ENCODE measurements around the gene STAM2. TPM values are rescaled to one million over a fixed set of nuclear protein-coding genes. Genes with fewer than 3 reads are reported as not detected.
A peak's percentile ranks its signal among the peaks of the same experiment; 100 is the strongest.
"Not testable (repeated sequence)": the region's sequence is repeated elsewhere in the genome, so short reads cannot be mapped to it uniquely, and the experiment has no call there.

The STAM2 gene
- total and polyA plus RNA-seq, 2 donors: 13.0 to 23.0 TPM

- Histone ChIP-seq H3K4me3 (ENCODE audit: low read length in 2 of 2) (no peak overlapping the region), H3K27me3 (ENCODE audit: control insufficient read depth in 2 of 2, insufficient read depth in 1 of 2, low read length in 1 of 2) (no peaks in the 10 kb centered on the region), H3K4me1 (ENCODE audit: control insufficient read depth in 2 of 2, insufficient read depth in 2 of 2, low read length in 2 of 2) (no peaks in the 10 kb centered on the region), H3K36me3 (ENCODE audit: control insufficient read depth in 2 of 2, insufficient read depth in 2 of 2, low read length in 1 of 2) (peaks cover 0 to 5% of the 10 kb centered on the region in 2 donors), H3K9me3 (ENCODE audit: control insufficient read depth in 2 of 2, insufficient read depth in 1 of 2, low read length in 1 of 2) (no peaks in the 10 kb centered on the region), H3K27ac (ENCODE audit: low read depth in 1 of 2, low read length in 1 of 2) (no peak overlapping the region)
- DNase-seq (ENCODE audit: low read depth in 6 of 9, low spot score in 9 of 9): peak in 1 of 9 donors; percentile 4
- 85% methylated on average over 5 of the region's 5 CpGs for WGBS
Measured at GRCh38 chr2:152134488-152135280, 40.9 kb downstream of the STAM2 start.

GRCh38 chr2:152132306-152132705, 43.3 kb downstream of the STAM2 start:
- Histone ChIP-seq H3K27me3 (ENCODE audit: control insufficient read depth in 2 of 2, insufficient read depth in 1 of 2, low read length in 1 of 2) (no peaks in the 10 kb centered on the region), H3K36me3 (ENCODE audit: control insufficient read depth in 2 of 2, insufficient read depth in 2 of 2, low read length in 1 of 2) (peaks cover 0 to 5% of the 10 kb centered on the region in 2 donors), H3K4me3 (ENCODE audit: low read length in 2 of 2) (no peak overlapping the region), H3K9me3 (ENCODE audit: control insufficient read depth in 2 of 2, insufficient read depth in 1 of 2, low read length in 1 of 2) (no peaks in the 10 kb centered on the region), H3K4me1 (ENCODE audit: control insufficient read depth in 2 of 2, insufficient read depth in 2 of 2, low read length in 2 of 2) (no peaks in the 10 kb centered on the region), H3K27ac (ENCODE audit: low read depth in 1 of 2, low read length in 1 of 2) (no peak overlapping the region)
- WGBS: 98% methylated on average over 1 of the region's 1 CpG
- no peak for DNase-seq (ENCODE audit: low read depth in 6 of 9, low spot score in 9 of 9)

GRCh38 chr2:152127628-152128027, 47.9 kb downstream of the STAM2 start:
- H3K27ac ChIP-seq (ENCODE audit: low read depth in 1 of 2, low read length in 1 of 2): no peak overlapping the region
- H3K4me1 ChIP-seq (ENCODE audit: control insufficient read depth in 2 of 2, insufficient read depth in 2 of 2, low read length in 2 of 2): no peaks in the 10 kb centered on the region
- no peak for DNase-seq (ENCODE audit: low read depth in 6 of 9, low spot score in 9 of 9)
- H3K4me3 ChIP-seq (ENCODE audit: low read length in 2 of 2): no peak overlapping the region
- H3K27me3 ChIP-seq (ENCODE audit: control insufficient read depth in 2 of 2, insufficient read depth in 1 of 2, low read length in 1 of 2): no peaks in the 10 kb centered on the region
- peaks cover 2 to 9% of the 10 kb centered on the region in 2 donors for H3K36me3 ChIP-seq (ENCODE audit: control insufficient read depth in 2 of 2, insufficient read depth in 2 of 2, low read length in 1 of 2)
- no peaks in the 10 kb centered on the region for H3K9me3 ChIP-seq (ENCODE audit: control insufficient read depth in 2 of 2, insufficient read depth in 1 of 2, low read length in 1 of 2)

GRCh38 chr2:152126664-152127063, 48.9 kb downstream of the STAM2 start:
- no peaks in the 10 kb centered on the region for H3K9me3 ChIP-seq (ENCODE audit: control insufficient read depth in 2 of 2, insufficient read depth in 1 of 2, low read length in 1 of 2)
- 96% methylated on average over 4 of the region's 4 CpGs for WGBS
- H3K36me3 ChIP-seq (ENCODE audit: control insufficient read depth in 2 of 2, insufficient read depth in 2 of 2, low read length in 1 of 2): peaks cover 3 to 12% of the 10 kb centered on the region in 2 donors
- no peaks in the 10 kb centered on the region for H3K4me1 ChIP-seq (ENCODE audit: control insufficient read depth in 2 of 2, insufficient read depth in 2 of 2, low read length in 2 of 2)
- DNase-seq (ENCODE audit: low read depth in 6 of 9, low spot score in 9 of 9): no peak
- H3K27me3 ChIP-seq (ENCODE audit: control insufficient read depth in 2 of 2, insufficient read depth in 1 of 2, low read length in 1 of 2): no peaks in the 10 kb centered on the region
- H3K27ac ChIP-seq (ENCODE audit: low read depth in 1 of 2, low read length in 1 of 2): no peak overlapping the region
- no peak overlapping the region for H3K4me3 ChIP-seq (ENCODE audit: low read length in 2 of 2)

- Histone ChIP-seq H3K27me3 (ENCODE audit: control insufficient read depth in 2 of 2, insufficient read depth in 1 of 2, low read length in 1 of 2) (no peaks in the 10 kb centered on the region), H3K27ac (ENCODE audit: low read depth in 1 of 2, low read length in 1 of 2) (no peak overlapping the region), H3K36me3 (ENCODE audit: control insufficient read depth in 2 of 2, insufficient read depth in 2 of 2, low read length in 1 of 2) (peaks cover 11% of the 10 kb centered on the region in 2 donors), H3K4me1 (ENCODE audit: control insufficient read depth in 2 of 2, insufficient read depth in 2 of 2, low read length in 2 of 2) (no peaks in the 10 kb centered on the region), H3K4me3 (ENCODE audit: low read length in 2 of 2) (no peak overlapping the region), H3K9me3 (ENCODE audit: control insufficient read depth in 2 of 2, insufficient read depth in 1 of 2, low read length in 1 of 2) (no peaks in the 10 kb centered on the region)
- WGBS: over 99% methylated on average over 2 of the region's 2 CpGs
- no peak for DNase-seq (ENCODE audit: low read depth in 6 of 9, low spot score in 9 of 9)
Measured at GRCh38 chr2:152122161-152122560, 53.4 kb downstream of the STAM2 start.

GRCh38 chr2:152120430-152120829, 55.1 kb downstream of the STAM2 start:
- Histone ChIP-seq H3K27ac (ENCODE audit: low read depth in 1 of 2, low read length in 1 of 2) (no peak overlapping the region), H3K4me3 (ENCODE audit: low read length in 2 of 2) (no peak overlapping the region), H3K36me3 (ENCODE audit: control insufficient read depth in 2 of 2, insufficient read depth in 2 of 2, low read length in 1 of 2) (peaks cover 7 to 11% of the 10 kb centered on the region in 2 donors), H3K27me3 (ENCODE audit: control insufficient read depth in 2 of 2, insufficient read depth in 1 of 2, low read length in 1 of 2) (no peaks in the 10 kb centered on the region), H3K4me1 (ENCODE audit: control insufficient read depth in 2 of 2, insufficient read depth in 2 of 2, low read length in 2 of 2) (no peaks in the 10 kb centered on the region), H3K9me3 (ENCODE audit: control insufficient read depth in 2 of 2, insufficient read depth in 1 of 2, low read length in 1 of 2) (no peaks in the 10 kb centered on the region)
- no peak for DNase-seq (ENCODE audit: low read depth in 6 of 9, low spot score in 9 of 9)
- WGBS: 99% methylated on average over 1 of the region's 1 CpG

GRCh38 chr2:152115952-152116351, 59.6 kb downstream of the STAM2 start:
- Histone ChIP-seq H3K9me3 (ENCODE audit: control insufficient read depth in 2 of 2, insufficient read depth in 1 of 2, low read length in 1 of 2) (no peaks in the 10 kb centered on the region), H3K27me3 (ENCODE audit: control insufficient read depth in 2 of 2, insufficient read depth in 1 of 2, low read length in 1 of 2) (no peaks in the 10 kb centered on the region), H3K27ac (ENCODE audit: low read depth in 1 of 2, low read length in 1 of 2) (no peak overlapping the region), H3K4me1 (ENCODE audit: control insufficient read depth in 2 of 2, insufficient read depth in 2 of 2, low read length in 2 of 2) (no peaks in the 10 kb centered on the region), H3K4me3 (ENCODE audit: low read length in 2 of 2) (no peak overlapping the region), H3K36me3 (ENCODE audit: control insufficient read depth in 2 of 2, insufficient read depth in 2 of 2, low read length in 1 of 2) (peaks cover 3 to 9% of the 10 kb centered on the region in 2 donors)
- WGBS: 94% methylated on average over 3 of the region's 3 CpGs
- DNase-seq (ENCODE audit: low read depth in 6 of 9, low spot score in 9 of 9): no peak

GRCh38 chr2:152114366-152114765, 61.2 kb downstream of the STAM2 start:
- no peak for DNase-seq (ENCODE audit: low read depth in 6 of 9, low spot score in 9 of 9)
- Histone ChIP-seq H3K36me3 (ENCODE audit: control insufficient read depth in 2 of 2, insufficient read depth in 2 of 2, low read length in 1 of 2) (peaks cover 0 to 1% of the 10 kb centered on the region in 2 donors), H3K27me3 (ENCODE audit: control insufficient read depth in 2 of 2, insufficient read depth in 1 of 2, low read length in 1 of 2) (no peaks in the 10 kb centered on the region), H3K9me3 (ENCODE audit: control insufficient read depth in 2 of 2, insufficient read depth in 1 of 2, low read length in 1 of 2) (no peaks in the 10 kb centered on the region), H3K4me3 (ENCODE audit: low read length in 2 of 2) (no peak overlapping the region), H3K27ac (ENCODE audit: low read depth in 1 of 2, low read length in 1 of 2) (no peak overlapping the region), H3K4me1 (ENCODE audit: control insufficient read depth in 2 of 2, insufficient read depth in 2 of 2, low read length in 2 of 2) (no peaks in the 10 kb centered on the region)
- 97% methylated on average over 3 of the region's 3 CpGs for WGBS

GRCh38 chr2:152107140-152107539, 68.4 kb downstream of the STAM2 start:
- H3K27me3 ChIP-seq (ENCODE audit: control insufficient read depth in 2 of 2, insufficient read depth in 1 of 2, low read length in 1 of 2); H3K4me3 ChIP-seq (ENCODE audit: low read length in 2 of 2); H3K4me1 ChIP-seq (ENCODE audit: control insufficient read depth in 2 of 2, insufficient read depth in 2 of 2, low read length in 2 of 2); DNase-seq (ENCODE audit: low read depth in 6 of 9, low spot score in 9 of 9); H3K36me3 ChIP-seq (ENCODE audit: control insufficient read depth in 2 of 2, insufficient read depth in 2 of 2, low read length in 1 of 2); H3K27ac ChIP-seq (ENCODE audit: low read depth in 1 of 2, low read length in 1 of 2); H3K9me3 ChIP-seq (ENCODE audit: control insufficient read depth in 2 of 2, insufficient read depth in 1 of 2, low read length in 1 of 2): not testable (repeated sequence)
- WGBS: 98% methylated on average over 13 of the region's 13 CpGs

Data from thymus (tissue), 11 donors.